22Rv1 (cell line): ENCODE data around the gene HS6ST3.

Experiments used
- ZFX ChIP-seq: fragments of 450-650 bp; IDR thresholded peaks from 2 replicates; pipeline ENCODE4 v1.6.1; 2017; ENCODE audit warnings: antibody characterized with exemption, borderline replicate concordance
- TF ChIP-seq, protein P1 (sequence below): fragments of 450-650 bp; IDR thresholded peaks from 2 replicates; pipeline ENCODE4 v1.5.1; 2017; ENCODE audit warnings: mild to moderate bottlenecking

DNA sequence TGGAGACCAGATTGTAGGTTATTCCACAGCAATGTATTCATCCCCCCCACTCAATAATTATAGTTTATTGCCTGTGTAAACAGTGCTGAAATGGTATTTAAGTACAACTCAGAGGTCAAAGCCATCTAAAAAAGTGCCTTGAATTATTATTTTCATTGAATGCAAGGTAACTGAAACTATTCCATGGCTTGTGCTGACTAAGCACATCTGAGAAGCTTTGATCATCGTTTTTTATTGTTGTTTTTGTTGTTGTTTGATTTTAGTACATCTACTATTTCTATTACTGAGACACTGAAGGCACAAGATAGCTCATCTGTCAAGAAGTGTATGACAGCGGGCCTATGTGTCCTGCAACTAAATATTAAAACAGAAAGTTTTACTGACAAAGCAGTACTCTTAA is 596.4 kb downstream of the HS6ST3 start:
- TF ChIP-seq, protein P1, sequence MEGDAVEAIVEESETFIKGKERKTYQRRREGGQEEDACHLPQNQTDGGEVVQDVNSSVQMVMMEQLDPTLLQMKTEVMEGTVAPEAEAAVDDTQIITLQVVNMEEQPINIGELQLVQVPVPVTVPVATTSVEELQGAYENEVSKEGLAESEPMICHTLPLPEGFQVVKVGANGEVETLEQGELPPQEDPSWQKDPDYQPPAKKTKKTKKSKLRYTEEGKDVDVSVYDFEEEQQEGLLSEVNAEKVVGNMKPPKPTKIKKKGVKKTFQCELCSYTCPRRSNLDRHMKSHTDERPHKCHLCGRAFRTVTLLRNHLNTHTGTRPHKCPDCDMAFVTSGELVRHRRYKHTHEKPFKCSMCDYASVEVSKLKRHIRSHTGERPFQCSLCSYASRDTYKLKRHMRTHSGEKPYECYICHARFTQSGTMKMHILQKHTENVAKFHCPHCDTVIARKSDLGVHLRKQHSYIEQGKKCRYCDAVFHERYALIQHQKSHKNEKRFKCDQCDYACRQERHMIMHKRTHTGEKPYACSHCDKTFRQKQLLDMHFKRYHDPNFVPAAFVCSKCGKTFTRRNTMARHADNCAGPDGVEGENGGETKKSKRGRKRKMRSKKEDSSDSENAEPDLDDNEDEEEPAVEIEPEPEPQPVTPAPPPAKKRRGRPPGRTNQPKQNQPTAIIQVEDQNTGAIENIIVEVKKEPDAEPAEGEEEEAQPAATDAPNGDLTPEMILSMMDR: no peak
- no peak for TF ChIP-seq ZFX
